ENCODE data around the gene ALX4. TPM values are rescaled to one million over a fixed set of nuclear protein-coding genes. Genes with fewer than 3 reads are reported as not detected.

ALX4 gene
- total and polyA plus RNA-seq, 2 of the 8 experiments (the other 6 are each of a cell fraction or from before 2014, with no cell fraction given) = not detected

GRCh38 chr11:44356351-44356750 lies 46.4 kb upstream of the ALX4 start (continued):
- TF ChIP-seq YY1 (IDR thresholded peaks at IDR 0.05; ENCODE audit: low read depth, low read length) = no peak
- TF ChIP-seq KDM4A (IDR thresholded peaks at IDR 0.05; ENCODE audit: low read depth, low read length, severe bottlenecking) = no peak
- no peak for TF ChIP-seq GTF2F1 (IDR thresholded peaks at IDR 0.05; ENCODE audit: borderline replicate concordance, low read depth, low read length)
